ENCODE data around the gene GSTT2. TPM values are rescaled to one million over a fixed set of nuclear protein-coding genes. Genes with fewer than 3 reads are reported as not detected.
"Not testable (repeated sequence)": the region's sequence is repeated elsewhere in the genome, so short reads cannot be mapped to it uniquely, and the experiment has no call there.

GSTT2 gene
- not detected for total RNA-seq

GRCh38 chr22:23979557-23980240 lies at the start of gene GSTT2:
TSS of gene GSTT2 (plus strand) at chr22:23980134.
- H3K27ac Mint-ChIP-seq; H3K36me3 Mint-ChIP-seq (ENCODE audit: low read depth); POLR2A ChIA-PET; DNase-seq; H3K9me3 Mint-ChIP-seq; H3K4me1 Mint-ChIP-seq; CTCF ChIA-PET; H3K4me3 Mint-ChIP-seq; H3K27me3 Mint-ChIP-seq: not testable (repeated sequence)

DNA sequence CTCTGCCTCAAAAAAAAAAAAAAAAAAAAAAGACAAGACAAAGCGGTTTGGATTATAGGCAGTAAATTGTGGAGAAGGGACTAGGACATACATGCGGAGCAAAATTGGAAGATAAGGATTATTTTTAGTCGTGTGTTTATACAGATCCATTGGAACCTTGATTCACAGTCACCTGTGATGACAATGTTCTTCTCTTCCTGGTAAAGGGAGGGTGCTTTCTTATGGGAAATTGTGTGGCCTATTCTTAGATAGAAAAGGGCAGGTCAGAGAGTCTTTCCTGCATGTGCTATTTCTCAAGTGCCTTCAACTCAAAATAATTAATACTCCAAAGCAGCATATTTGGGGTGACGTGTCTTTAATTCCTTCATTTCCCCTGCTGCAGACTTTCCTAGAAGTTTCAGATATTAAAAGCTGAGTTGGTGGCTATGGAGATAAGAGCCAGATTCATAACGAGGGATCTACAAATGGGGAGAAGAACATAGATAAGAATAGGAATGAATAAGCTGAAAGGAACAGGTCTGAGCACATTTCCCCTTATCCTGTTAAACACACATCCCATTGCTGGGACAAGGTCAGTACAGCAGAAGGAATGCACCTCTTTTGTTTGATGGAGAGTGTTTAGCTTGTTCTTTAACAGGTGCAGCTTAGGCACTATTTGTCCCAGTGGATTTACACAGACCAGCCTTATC lies 41.5 kb upstream of the GSTT2 start:
- no peak for DNase-seq
- peaks cover 4% of the 10 kb centered on the region for H3K27me3 Mint-ChIP-seq
- ChIA-PET CTCF (no interaction called here), POLR2A (no interaction called here)
- peaks cover 2% of the 10 kb centered on the region for H3K4me1 Mint-ChIP-seq
- H3K27ac Mint-ChIP-seq, result no peak overlapping the region
- H3K9me3 Mint-ChIP-seq, result no peaks in the 10 kb centered on the region
- H3K36me3 Mint-ChIP-seq (ENCODE audit: low read depth), result no peaks in the 10 kb centered on the region
- no peak overlapping the region for H3K4me3 Mint-ChIP-seq

DNA sequence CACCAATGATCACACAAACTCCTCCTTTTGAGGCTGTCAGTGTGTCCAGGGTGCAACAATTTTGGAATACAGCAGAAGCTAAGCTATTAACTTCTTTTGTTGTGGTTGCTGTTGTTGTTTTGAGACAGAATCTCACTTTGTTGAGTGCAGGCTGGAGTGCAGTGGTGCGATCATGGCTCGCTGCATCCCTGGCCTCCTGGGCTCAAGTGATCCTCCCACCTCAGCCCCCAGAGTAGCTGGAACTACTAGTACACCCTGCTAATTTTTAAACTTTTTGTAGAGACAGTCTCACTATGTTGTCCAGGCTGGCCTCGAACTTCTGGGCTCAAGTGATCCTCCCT lies 40.9 kb upstream of the GSTT2 start:
- Mint-ChIP-seq H3K4me1 (peaks cover 2% of the 10 kb centered on the region), H3K27me3 (peaks cover 4% of the 10 kb centered on the region), H3K36me3 (ENCODE audit: low read depth) (no peaks in the 10 kb centered on the region), H3K4me3 (no peak overlapping the region), H3K9me3 (no peaks in the 10 kb centered on the region), H3K27ac (no peak overlapping the region)
- POLR2A ChIA-PET, result no interaction called here
- no peak for DNase-seq
- CTCF ChIA-PET, result no interaction called here

- H3K27me3 Mint-ChIP-seq; H3K9me3 Mint-ChIP-seq; H3K4me1 Mint-ChIP-seq; CTCF ChIA-PET; H3K4me3 Mint-ChIP-seq; DNase-seq; POLR2A ChIA-PET; H3K27ac Mint-ChIP-seq; H3K36me3 Mint-ChIP-seq (ENCODE audit: low read depth): not testable (repeated sequence)
Measured at GRCh38 chr22:23940166-23940565, 39.8 kb upstream of the GSTT2 start.

GRCh38 chr22:23947391-23947790 lies 32.5 kb upstream of the GSTT2 start:
- H3K27ac Mint-ChIP-seq; CTCF ChIA-PET; H3K4me1 Mint-ChIP-seq; POLR2A ChIA-PET; H3K36me3 Mint-ChIP-seq (ENCODE audit: low read depth); H3K4me3 Mint-ChIP-seq; H3K9me3 Mint-ChIP-seq; DNase-seq: not testable (repeated sequence)
- H3K27me3 Mint-ChIP-seq, result peaks cover 15% of the 10 kb centered on the region

DNA sequence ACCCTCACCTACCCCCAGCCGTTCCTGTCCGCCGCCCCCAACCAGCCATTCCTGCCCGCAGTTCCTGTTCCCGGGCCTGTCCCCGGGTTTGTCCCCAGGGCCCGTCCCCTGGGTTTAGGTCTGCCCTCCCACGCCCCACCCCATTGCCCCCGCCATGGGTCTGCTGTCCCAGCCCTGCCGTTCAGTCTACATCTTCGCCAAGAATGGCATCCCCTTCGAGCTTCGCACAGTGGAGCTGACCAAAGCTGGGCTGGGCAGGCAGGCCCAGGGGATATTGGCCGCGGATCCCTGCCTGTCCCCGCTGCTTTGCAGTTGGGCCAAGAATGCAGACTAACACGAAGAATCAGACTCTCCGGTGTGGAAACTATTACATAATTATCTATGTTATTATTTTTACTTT lies 30.2 kb upstream of the GSTT2 start:
- H3K27ac Mint-ChIP-seq; H3K27me3 Mint-ChIP-seq; H3K4me3 Mint-ChIP-seq; H3K4me1 Mint-ChIP-seq; H3K9me3 Mint-ChIP-seq; POLR2A ChIA-PET; H3K36me3 Mint-ChIP-seq (ENCODE audit: low read depth); CTCF ChIA-PET; DNase-seq: not testable (repeated sequence)

GRCh38 chr22:23951383-23951782 lies 28.6 kb upstream of the GSTT2 start:
- H3K36me3 Mint-ChIP-seq (ENCODE audit: low read depth); POLR2A ChIA-PET; H3K27ac Mint-ChIP-seq; H3K4me3 Mint-ChIP-seq; H3K27me3 Mint-ChIP-seq; H3K4me1 Mint-ChIP-seq; H3K9me3 Mint-ChIP-seq; CTCF ChIA-PET; DNase-seq: not testable (repeated sequence)

GRCh38 chr22:23952794-23953405 lies 27.0 kb upstream of the GSTT2 start:
- H3K27me3 Mint-ChIP-seq; POLR2A ChIA-PET; H3K27ac Mint-ChIP-seq; H3K9me3 Mint-ChIP-seq; H3K4me1 Mint-ChIP-seq; H3K4me3 Mint-ChIP-seq; CTCF ChIA-PET; DNase-seq; H3K36me3 Mint-ChIP-seq (ENCODE audit: low read depth): not testable (repeated sequence)

DNA sequence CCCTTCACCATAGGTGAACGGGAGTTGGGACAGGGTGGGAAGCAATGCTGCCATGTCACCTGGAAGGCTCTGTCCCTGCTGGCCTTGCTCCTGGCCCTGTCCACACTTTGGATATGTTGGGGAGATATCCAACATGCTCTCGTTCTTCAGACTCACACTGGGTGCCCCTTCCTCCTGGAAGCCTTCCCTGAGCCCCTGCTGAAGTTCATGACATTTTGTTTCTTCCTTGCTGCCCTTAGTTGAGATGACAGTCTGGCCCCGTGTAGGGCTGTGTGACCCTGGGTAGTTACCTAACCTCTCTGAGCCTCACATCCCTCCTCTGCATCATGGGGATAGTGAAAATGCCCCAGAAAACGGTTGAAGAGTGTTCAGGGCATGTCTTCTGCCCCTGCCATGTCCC lies 26.4 kb upstream of the GSTT2 start:
- H3K27ac Mint-ChIP-seq; H3K4me1 Mint-ChIP-seq; H3K9me3 Mint-ChIP-seq; H3K4me3 Mint-ChIP-seq; CTCF ChIA-PET; POLR2A ChIA-PET; DNase-seq; H3K27me3 Mint-ChIP-seq; H3K36me3 Mint-ChIP-seq (ENCODE audit: low read depth): not testable (repeated sequence)

GRCh38 chr22:23954193-23954990 lies 25.5 kb upstream of the GSTT2 start:
- H3K27ac Mint-ChIP-seq; CTCF ChIA-PET; H3K4me1 Mint-ChIP-seq; DNase-seq; H3K9me3 Mint-ChIP-seq; H3K36me3 Mint-ChIP-seq (ENCODE audit: low read depth); POLR2A ChIA-PET; H3K27me3 Mint-ChIP-seq; H3K4me3 Mint-ChIP-seq: not testable (repeated sequence)

DNA sequence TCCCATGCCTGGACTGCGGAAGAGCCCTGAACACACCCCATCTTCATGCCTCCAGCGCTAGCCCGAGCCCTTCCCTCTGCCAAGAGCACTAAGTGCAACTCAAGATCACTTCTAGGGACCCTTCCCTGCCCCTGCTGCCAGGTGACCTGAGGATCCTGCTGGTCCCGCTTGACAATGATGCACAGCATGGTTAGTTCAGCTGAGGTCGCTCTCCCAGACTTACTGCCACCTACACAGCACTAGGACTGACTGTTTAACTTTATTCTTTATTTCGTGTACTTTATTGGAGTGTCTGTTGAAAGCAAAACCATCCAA lies 25.0 kb upstream of the GSTT2 start:
- H3K4me3 Mint-ChIP-seq; DNase-seq; H3K36me3 Mint-ChIP-seq (ENCODE audit: low read depth); H3K27me3 Mint-ChIP-seq; H3K4me1 Mint-ChIP-seq; CTCF ChIA-PET; H3K27ac Mint-ChIP-seq; H3K9me3 Mint-ChIP-seq; POLR2A ChIA-PET: not testable (repeated sequence)

GRCh38 chr22:23955886-23956285 lies 24.0 kb upstream of the GSTT2 start:
- H3K27me3 Mint-ChIP-seq; DNase-seq; H3K36me3 Mint-ChIP-seq (ENCODE audit: low read depth); H3K4me3 Mint-ChIP-seq; H3K4me1 Mint-ChIP-seq; H3K27ac Mint-ChIP-seq; H3K9me3 Mint-ChIP-seq; POLR2A ChIA-PET: not testable (repeated sequence)
- CTCF ChIA-PET, result interaction anchor here (0.6 to 0.8 kb wide), 2 partner anchors 92 to 219 kb away, joined by 3 read pairs; no protein-coding TSS in a partner anchor

- POLR2A ChIA-PET; H3K27me3 Mint-ChIP-seq; H3K9me3 Mint-ChIP-seq; H3K27ac Mint-ChIP-seq; H3K36me3 Mint-ChIP-seq (ENCODE audit: low read depth); H3K4me3 Mint-ChIP-seq; H3K4me1 Mint-ChIP-seq: not testable (repeated sequence)
- CTCF ChIA-PET, result interaction anchor here (0.6 to 0.8 kb wide), 2 partner anchors 92 to 219 kb away, joined by 3 read pairs; no protein-coding TSS in a partner anchor
- DNase-seq, result peak; percentile 81
Measured at GRCh38 chr22:23956301-23956900, 23.5 kb upstream of the GSTT2 start.

Data from activated CD4-positive, alpha-beta memory T cell treated with anti-CD3 and anti-CD28 coated beads, Interleukin-2, amount 10 ng/mL, durations not matched to agents 7 days and 5 days (primary cell).